GM19193 (cell line): Measurements from ENCODE around the gene C7orf33.

Source experiments
- POLR2A ChIP-seq: IDR thresholded peaks from 4 replicates; pipeline ENCODE4 v1.6.1; 2011; ENCODE audit not compliant: insufficient read depth, insufficient read length; ENCODE audit errors: extremely low read depth

The C7orf33 gene

GRCh38 chr7:148590471-148590870, at the start of gene C7orf33:
C7orf33 (plus strand) TSS chr7:148590766; CDS start chr7:148590926, 160 bp downstream.
- TF ChIP-seq POLR2A = no peak

DNA sequence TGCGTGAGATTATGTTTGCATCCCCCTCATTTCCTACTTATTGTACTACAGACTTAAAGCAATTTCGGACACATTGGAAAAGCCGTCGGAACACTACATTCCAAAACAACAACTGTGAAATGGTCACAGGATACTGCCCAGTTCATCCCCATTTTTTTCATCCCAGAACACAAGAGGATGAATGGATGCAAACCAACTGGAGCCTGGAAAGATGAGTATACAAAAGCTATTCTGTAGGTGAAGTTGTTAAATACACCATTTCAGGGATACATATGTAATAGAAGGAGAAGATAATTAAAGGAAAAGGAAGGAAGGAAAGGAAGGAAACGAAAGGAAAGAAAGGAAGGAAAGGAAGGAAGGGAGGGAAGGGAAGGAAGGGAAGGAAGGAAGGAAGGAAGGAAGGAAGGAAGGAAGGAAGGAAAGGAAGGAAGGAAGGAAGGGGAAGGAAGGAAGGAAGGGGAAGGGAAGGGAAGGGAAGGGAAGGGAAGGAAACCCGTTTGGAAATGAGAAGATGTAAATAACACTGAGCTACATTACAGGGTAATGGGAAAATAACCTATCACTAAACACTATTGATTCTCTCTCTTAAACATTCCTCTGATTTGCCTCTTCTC, 48.6 kb upstream of the C7orf33 start:
- no peak for TF ChIP-seq POLR2A

DNA sequence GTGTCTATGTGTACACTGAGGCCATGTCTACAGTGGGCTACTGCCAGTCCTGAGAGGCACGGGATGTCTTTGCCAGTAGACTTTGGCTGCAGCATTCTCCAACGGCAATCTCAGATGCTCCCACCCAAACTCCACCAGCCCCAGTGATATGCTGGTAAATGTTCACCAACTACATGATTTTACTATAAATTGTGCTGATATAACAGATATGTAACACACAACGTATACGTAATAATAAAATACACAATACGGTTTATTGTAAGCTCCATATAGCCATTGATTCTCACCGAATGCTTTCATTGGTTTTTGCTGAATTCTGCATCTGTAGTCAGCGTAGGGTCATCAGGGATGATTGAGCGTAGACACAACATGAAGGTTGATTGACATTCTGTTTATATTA, 47.3 kb upstream of the C7orf33 start:
- TF ChIP-seq POLR2A = no peak

DNA sequence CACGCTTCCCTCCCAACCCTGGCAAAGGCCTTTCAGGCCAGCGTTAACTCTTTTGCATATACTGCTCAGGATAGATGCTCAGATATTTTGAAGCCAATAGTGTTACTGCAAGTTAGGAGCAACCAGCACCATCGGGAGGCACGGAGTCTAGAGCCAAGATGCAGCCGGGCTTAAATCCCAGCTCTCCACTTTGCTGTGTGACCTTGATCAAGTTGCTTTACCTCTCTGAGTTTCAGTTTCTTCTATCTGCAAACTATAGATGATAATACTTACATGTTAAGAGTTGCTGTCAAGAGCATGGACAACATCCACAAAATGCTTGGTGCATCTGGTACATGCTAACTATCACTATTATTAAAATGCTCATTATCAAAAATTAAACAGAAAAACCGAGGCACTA, 45.4 kb upstream of the C7orf33 start:
- no peak for TF ChIP-seq POLR2A

- TF ChIP-seq POLR2A = no peak
Measured at GRCh38 chr7:148545932-148546331, 44.6 kb upstream of the C7orf33 start.

DNA sequence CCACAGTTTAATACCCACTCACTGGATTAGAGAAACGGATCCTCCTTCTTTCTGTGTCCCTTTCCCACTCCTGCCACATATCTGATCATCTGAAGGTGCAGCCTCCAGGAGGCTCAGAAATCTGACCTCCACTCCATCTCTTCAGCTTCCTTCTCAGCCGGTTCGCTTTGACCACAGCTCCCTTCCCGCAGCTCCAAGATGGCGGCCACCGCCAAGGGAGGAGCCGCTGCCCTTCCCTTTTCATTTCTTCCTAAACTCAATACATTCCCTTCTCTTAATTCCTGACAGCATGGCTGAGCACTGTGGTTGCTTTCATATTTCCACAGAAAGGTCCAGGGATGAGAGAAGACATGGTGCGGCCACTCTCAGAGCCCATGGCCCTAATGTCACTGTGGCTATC, 43.7 kb upstream of the C7orf33 start:
- TF ChIP-seq POLR2A = no peak

DNA sequence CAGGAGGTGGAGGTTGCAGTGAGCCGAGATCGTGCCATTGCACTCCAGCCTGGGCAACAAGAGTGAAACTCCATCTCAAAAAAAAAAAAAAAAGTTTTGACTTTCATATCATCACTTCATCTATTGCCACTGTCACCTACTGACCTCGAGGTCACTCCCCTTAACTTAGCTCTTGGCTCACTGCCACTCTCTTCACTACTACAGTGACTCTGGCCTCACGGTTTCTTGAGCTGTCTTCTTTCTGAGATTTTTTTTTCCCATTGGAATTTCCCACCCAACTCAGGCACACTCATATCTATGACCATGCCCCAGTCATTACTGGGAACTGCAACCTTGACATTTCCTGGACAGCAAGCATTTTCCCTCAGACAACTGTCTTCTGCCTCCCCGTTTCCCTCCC, 42.6 kb upstream of the C7orf33 start:
- no peak for TF ChIP-seq POLR2A

GRCh38 chr7:148553979-148554378, 36.6 kb upstream of the C7orf33 start:
- TF ChIP-seq POLR2A = no peak

GRCh38 chr7:148556892-148557291, 33.7 kb upstream of the C7orf33 start:
- no peak for TF ChIP-seq POLR2A

GRCh38 chr7:148558914-148559313, 31.7 kb upstream of the C7orf33 start:
- no peak for TF ChIP-seq POLR2A

GRCh38 chr7:148561099-148561498, 29.5 kb upstream of the C7orf33 start:
- no peak for TF ChIP-seq POLR2A

DNA sequence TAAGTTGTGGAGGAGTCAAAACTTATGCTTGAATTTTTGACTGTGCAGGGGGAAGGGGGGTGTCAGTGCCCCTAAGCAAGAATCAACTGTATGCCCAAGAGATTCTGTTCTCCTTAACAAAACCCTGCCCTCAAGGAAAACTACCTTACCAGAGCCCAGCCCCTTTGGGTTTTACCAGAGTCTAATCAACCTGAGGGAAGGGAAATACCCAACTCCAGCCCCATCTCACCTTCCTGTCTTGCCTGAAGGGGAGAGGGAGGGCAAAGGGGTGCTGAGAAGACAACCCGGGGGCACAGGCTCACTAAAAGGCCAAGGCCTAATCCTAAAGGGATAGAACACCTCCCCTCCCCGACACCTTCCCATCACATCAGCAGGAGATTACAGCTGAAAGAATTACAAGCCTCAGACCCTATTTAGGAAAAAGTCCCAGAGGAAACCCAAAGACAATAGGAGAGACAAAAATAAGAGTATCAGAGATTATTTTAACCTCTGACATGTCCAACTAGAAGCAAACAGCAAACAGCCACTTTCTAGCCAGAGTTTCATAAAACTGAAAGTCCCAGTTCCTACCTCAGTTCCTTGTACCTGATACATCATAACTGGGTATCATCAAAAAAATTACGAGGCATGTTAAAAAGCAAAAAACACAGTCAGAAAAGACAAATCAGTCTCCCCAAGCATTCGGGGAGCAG, 26.8 kb upstream of the C7orf33 start:
- TF ChIP-seq POLR2A = no peak

DNA sequence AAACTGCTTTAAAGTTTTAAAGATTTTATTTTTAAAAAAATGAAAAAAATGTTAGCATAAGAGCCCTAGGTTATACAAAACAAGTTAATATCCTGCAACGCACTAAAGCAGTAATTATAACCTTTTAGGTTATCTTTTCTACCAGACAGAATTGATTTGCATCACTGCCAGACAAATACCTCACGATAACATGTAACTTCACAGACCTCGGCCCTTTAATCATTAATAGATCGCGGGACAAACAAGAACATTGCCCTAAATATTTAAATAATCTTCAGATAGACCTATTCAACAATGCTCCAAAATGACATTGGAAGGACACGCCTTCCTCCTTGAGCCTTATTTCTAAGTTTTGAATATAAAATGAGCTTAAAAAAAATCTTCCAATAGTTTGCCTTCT, 23.8 kb upstream of the C7orf33 start:
- no peak for TF ChIP-seq POLR2A

- no peak for TF ChIP-seq POLR2A
Measured at GRCh38 chr7:148567524-148567923, 23.0 kb upstream of the C7orf33 start.

DNA sequence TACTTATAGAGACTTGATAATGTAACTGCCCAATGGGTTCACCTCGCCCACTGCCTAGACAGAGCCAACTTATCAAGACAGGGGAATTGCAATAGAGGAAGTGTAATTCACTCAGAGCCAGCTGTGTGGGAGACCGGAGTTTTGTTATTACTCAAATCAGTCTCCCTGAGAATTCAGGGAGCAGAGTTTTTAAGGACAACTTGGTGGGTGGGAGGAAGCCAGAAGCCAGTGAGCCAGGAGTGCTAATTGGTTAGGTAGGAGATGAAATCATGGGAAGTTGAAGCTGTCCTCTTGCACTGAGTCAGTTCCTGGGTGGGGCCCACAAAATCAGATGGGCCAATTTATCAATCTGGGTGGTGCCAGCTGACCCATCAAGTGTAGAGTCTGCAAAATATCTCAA, 20.1 kb upstream of the C7orf33 start:
- no peak for TF ChIP-seq POLR2A

- no peak for TF ChIP-seq POLR2A
Measured at GRCh38 chr7:148571381-148571780, 19.2 kb upstream of the C7orf33 start.
